Gastrocnemius medialis (tissue), 4 donors: Measurements from ENCODE around the gene ITGB3. TPM values are rescaled to one million over a fixed set of nuclear protein-coding genes. Genes with fewer than 3 reads are reported as not detected.

Source experiments
- ATAC-seq, 2 donors: fragments of 150-250 bp; one replicate each; pipeline ENCODE4 v1.9.1; 2016
- DNase-seq, 2 donors: peaks; one replicate each; pipeline ENCODE4 v3.0.0-alpha.2; 2019
- H3K27ac ChIP-seq, 4 donors: fragments of 200-600 bp; sonication (generic); 1 replicate in 1 of 4; 2 replicates in 3 of 4; pipeline ENCODE4 v1.5.1; 2016 to 2018; ENCODE audit warnings: mild to moderate bottlenecking in 2 of 4, moderate library complexity in 1 of 4
- H3K27me3 ChIP-seq, 3 donors: fragments of 200-600 bp; sonication (generic) in 2 of 3; 1 replicate in 1 of 3; 2 replicates in 2 of 3; pipeline versions ENCODE4 v1.5.1 to v1.6.0; 2016 to 2019; ENCODE audit warnings: mild to moderate bottlenecking in 1 of 3, moderate library complexity in 1 of 3
- H3K36me3 ChIP-seq, 2 donors: fragments of 200-600 bp; sonication (generic) in 1 of 2; one replicate each; pipeline ENCODE4 v1.5.1; 2017 to 2018
- H3K4me1 ChIP-seq, 2 donors: fragments of 200-600 bp; sonication (generic) in 1 of 2; one replicate each; pipeline ENCODE4 v1.5.1; 2016 to 2017; ENCODE audit warnings: mild to moderate bottlenecking in 2 of 2
- H3K4me3 ChIP-seq, 4 donors: fragments of 200-600 bp; sonication (generic) in 3 of 4; 1 replicate in 1 of 4; 2 replicates in 3 of 4; pipeline ENCODE4 v1.5.1; 2016 to 2019; ENCODE audit warnings: mild to moderate bottlenecking in 2 of 4
- H3K9me3 ChIP-seq, 3 donors: fragments of 200-600 bp; sonication (generic) in 2 of 3; 1 replicate in 1 of 3; 2 replicates in 2 of 3; pipeline ENCODE4 v1.5.1; 2016 to 2019
- CTCF ChIP-seq, 5 experiments: fragments of 450-650 bp in 3 of 5; fragments of 200-600 bp in 2 of 5; sonication (generic) in 2 of 5; IDR thresholded peaks in 4 of 5; conservative IDR thresholded peaks in 1 of 5; 1 replicate in 4 of 5; 2 replicates in 1 of 5; pipeline ENCODE4 v1.5.1; 2016 to 2019; ENCODE audit warnings: antibody characterized with exemption in 5 of 5, mild to moderate bottlenecking in 3 of 5, moderate library complexity in 3 of 5
- POLR2A ChIP-seq, 2 donors: fragments of 450-650 bp; IDR thresholded peaks; one replicate each; pipeline ENCODE4 v1.6.1; 2017; ENCODE audit warnings: antibody characterized with exemption in 2 of 2, mild to moderate bottlenecking in 2 of 2, moderate library complexity in 2 of 2
- in situ Hi-C, 4 donors: fragments of 200-750 bp; cut with MboI; loops; one replicate each; pipeline versions ENCODE4 v1.15.0 to v1.8.0; 2017; ENCODE audit warnings: low sequenced_read_pairs in 4 of 4
- intact Hi-C: fragments of 100-400 bp; cut with DNase I; formaldehyde crosslinking; loops from one replicate; pipeline ENCODE4 v1.15.1; 2023; ENCODE audit warnings: low total_unique reads
- total RNA-seq, 4 donors: library from RNA; depleted of rRNA; stranded (reverse); fragments of >200 nt; gene quantifications; one replicate each; pipeline versions ENCODE4 v1.1.0 to v1.2.3, GENCODE V29; 2016

The ITGB3 gene
- total RNA-seq, 4 donors from 2014 or later, result 0.92 to 6.2 (median 1.9) TPM; not detected in 1

- peaks cover 10 to 17% of the 10 kb centered on the region in 2 donors for H3K4me1 ChIP-seq
- H3K4me3 ChIP-seq, result no peak overlapping the region
- H3K9me3 ChIP-seq, result no peaks in the 10 kb centered on the region
- no peaks in the 10 kb centered on the region for H3K27me3 ChIP-seq
- DNase-seq (peak; percentile 34 to 70), ATAC-seq (peak; percentile 86 to 89)
- peak overlapping the region; percentile 55 to 77 (median 72) for H3K27ac ChIP-seq
- no peaks in the 10 kb centered on the region for H3K36me3 ChIP-seq
- in situ Hi-C loops, result loop anchor here in 1 of 4 donors (10.0 kb wide), 1 partner anchor 375 kb away; no protein-coding TSS in a partner anchor
- intact Hi-C loops, result no loop called here
- no peak for TF ChIP-seq CTCF (IDR thresholded peaks at IDR 0.05 in 4 of 5, conservative IDR thresholded peaks at IDR 0.05 in 1 of 5)
- TF ChIP-seq POLR2A (IDR thresholded peaks at IDR 0.05), result no peak
Observed at GRCh38 chr17:47239967-47240651, 13.5 kb upstream of the ITGB3 start.

GRCh38 chr17:47240806-47241205 is 12.8 kb upstream of the ITGB3 start:
- ATAC-seq (no peak), DNase-seq (no peak)
- Histone ChIP-seq H3K4me1 (peaks cover 10 to 17% of the 10 kb centered on the region in 2 donors), H3K4me3 (no peak overlapping the region), H3K36me3 (no peaks in the 10 kb centered on the region), H3K27ac (peak overlapping the region in 1 of 4 donors; percentile 73), H3K9me3 (no peaks in the 10 kb centered on the region), H3K27me3 (no peaks in the 10 kb centered on the region)
- in situ Hi-C loops, result no loop called here
- TF ChIP-seq POLR2A (IDR thresholded peaks at IDR 0.05), result no peak
- intact Hi-C loops, result no loop called here

GRCh38 chr17:47242648-47243047 is 11.0 kb upstream of the ITGB3 start:
- DNase-seq (no peak), ATAC-seq (no peak)
- H3K27me3 ChIP-seq, result no peaks in the 10 kb centered on the region
- peaks cover 10 to 17% of the 10 kb centered on the region in 2 donors for H3K4me1 ChIP-seq
- H3K4me3 ChIP-seq, result no peak overlapping the region
- TF ChIP-seq CTCF (IDR thresholded peaks at IDR 0.05 in 4 of 5, conservative IDR thresholded peaks at IDR 0.05 in 1 of 5) (no peak), POLR2A (IDR thresholded peaks at IDR 0.05) (no peak)
- no peaks in the 10 kb centered on the region for H3K9me3 ChIP-seq
- in situ Hi-C loops (no loop called here), intact Hi-C loops (no loop called here)
- H3K36me3 ChIP-seq, result no peaks in the 10 kb centered on the region
- H3K27ac ChIP-seq, result no peak overlapping the region

- Histone ChIP-seq H3K4me3 (no peak overlapping the region), H3K27me3 (no peaks in the 10 kb centered on the region), H3K27ac (no peak overlapping the region), H3K9me3 (no peaks in the 10 kb centered on the region), H3K36me3 (no peaks in the 10 kb centered on the region), H3K4me1 (peaks cover 10 to 17% of the 10 kb centered on the region in 2 donors)
- ATAC-seq, result no peak
- TF ChIP-seq CTCF (IDR thresholded peaks at IDR 0.05 in 4 of 5, conservative IDR thresholded peaks at IDR 0.05 in 1 of 5) (no peak), POLR2A (IDR thresholded peaks at IDR 0.05) (no peak)
- no peak for DNase-seq
- intact Hi-C loops (no loop called here), in situ Hi-C loops (no loop called here)
Observed at GRCh38 chr17:47243737-47244598, 9.7 kb upstream of the ITGB3 start.

GRCh38 chr17:47244697-47245096 is 8.9 kb upstream of the ITGB3 start:
- DNase-seq (no peak), ATAC-seq (no peak)
- Histone ChIP-seq H3K4me1 (peaks cover 7 to 10% of the 10 kb centered on the region in 2 donors), H3K9me3 (no peaks in the 10 kb centered on the region), H3K27ac (no peak overlapping the region), H3K27me3 (no peaks in the 10 kb centered on the region), H3K4me3 (no peak overlapping the region), H3K36me3 (no peaks in the 10 kb centered on the region)
- intact Hi-C loops (no loop called here), in situ Hi-C loops (no loop called here)
- TF ChIP-seq CTCF (IDR thresholded peaks at IDR 0.05 in 4 of 5, conservative IDR thresholded peaks at IDR 0.05 in 1 of 5), result no peak
- TF ChIP-seq POLR2A (IDR thresholded peaks at IDR 0.05), result no peak
